Mucosa of descending colon (tissue), 3 donors: ENCODE data around the gene PLA2R1. TPM values are rescaled to one million over a fixed set of nuclear protein-coding genes. Genes with fewer than 3 reads are reported as not detected.

Source experiments
- ATAC-seq: fragments of 200-7000 bp; cut with Tn5 transposase; one replicate; pipeline ENCODE4 v1.9.1; 2020; ENCODE audit warnings: mild to moderate bottlenecking, moderate library complexity
- DNase-seq, 3 donors: peaks; one replicate each; pipeline ENCODE4 v3.0.0-alpha.2; 2020
- H3K36me3 ChIP-seq: fragments of 200-600 bp; one replicate; pipeline ENCODE4 v1.8.0; 2021; ENCODE audit warnings: low read depth, mild to moderate bottlenecking
- H3K4me1 ChIP-seq: fragments of 200-600 bp; one replicate; pipeline ENCODE4 v1.8.0; 2021; ENCODE audit warnings: low read depth, mild to moderate bottlenecking
- H3K4me3 ChIP-seq: fragments of 200-600 bp; one replicate; pipeline ENCODE4 v1.8.0; 2021; ENCODE audit warnings: mild to moderate bottlenecking
- H3K9me3 ChIP-seq: fragments of 200-600 bp; one replicate; pipeline ENCODE4 v1.8.0; 2021; ENCODE audit warnings: mild to moderate bottlenecking
- CTCF ChIP-seq: fragments of 200-600 bp; IDR thresholded peaks from one replicate; pipeline ENCODE4 v1.8.0; 2022; ENCODE audit warnings: antibody characterized with exemption, mild to moderate bottlenecking
- intact Hi-C, 2 donors: fragments of 100-400 bp; cut with DNase I in 1 of 2; cut with micrococcal nuclease in 1 of 2; formaldehyde crosslinking; loops; one replicate each; pipeline versions ENCODE4 v1.11.0 to v1.11.1; 2022; cut with DNase I, micrococcal nuclease
- total RNA-seq, 3 donors: library from RNA; stranded (reverse); fragmentation: NEBNext Ultra II Directional in 2 of 3; extraction: Animal tissue kit (Norgen Biotek cat#: 25700) in 2 of 3; gene quantifications; one replicate each; pipeline versions ENCODE4 v1.2.1 to v1.2.4, GENCODE V29; 2021 to 2023
- donor health status: DM: no; HTN: no; CAD: no; lungs with moderate emphysema.
- donor health status: DM: no; HTN: no; CAD: no.
- donor health status: DM: no; HTN: yes; CAD: no.

The PLA2R1 gene
- total RNA-seq, 3 donors from 2014 or later: 8.0 to 19.1 (median 11.1) TPM

DNA sequence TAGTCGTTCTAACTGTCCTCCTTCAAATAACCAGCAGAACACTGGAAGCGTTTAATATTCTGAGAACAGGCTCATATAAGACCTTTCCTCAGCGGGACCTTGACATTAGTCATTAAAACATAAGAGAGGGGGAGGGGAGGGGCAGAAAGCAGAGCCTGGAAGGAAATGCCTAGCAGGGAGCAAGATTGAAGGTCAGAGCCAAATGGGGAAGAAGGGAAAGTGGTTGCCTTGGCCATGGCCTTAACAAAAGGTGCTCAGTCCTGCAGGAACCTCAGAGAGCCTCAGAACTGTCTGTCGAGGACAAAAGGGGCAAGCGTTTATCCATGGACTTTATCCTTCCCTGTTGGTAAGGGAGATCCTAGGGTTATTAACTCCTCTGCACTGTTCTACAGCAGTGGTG is 856 bp upstream of the PLA2R1 start:
- peak; percentile 41 for ATAC-seq
- TF ChIP-seq CTCF: no peak
- Histone ChIP-seq H3K9me3 (no peaks in the 10 kb centered on the region), H3K4me3 (no peak overlapping the region), H3K4me1 (peaks cover 14% of the 10 kb centered on the region), H3K36me3 (no peaks in the 10 kb centered on the region)
- peak in 1 of 3 donors; percentile 19 for DNase-seq
- intact Hi-C loops: no loop called here

- no peak for TF ChIP-seq CTCF
- intact Hi-C loops: no loop called here
- peak overlapping the region; percentile 48 for H3K4me3 ChIP-seq
- H3K4me1 ChIP-seq: peaks cover 14% of the 10 kb centered on the region
- H3K36me3 ChIP-seq: no peaks in the 10 kb centered on the region
- no peaks in the 10 kb centered on the region for H3K9me3 ChIP-seq
- peak; percentile 20 for ATAC-seq
- peak; percentile 44 to 56 (median 54) for DNase-seq
Observed at GRCh38 chr2:160061944-160062291, 497 bp downstream of the PLA2R1 start.

- Histone ChIP-seq H3K36me3 (no peaks in the 10 kb centered on the region), H3K4me3 (no peak overlapping the region), H3K4me1 (peaks cover 14% of the 10 kb centered on the region), H3K9me3 (no peaks in the 10 kb centered on the region)
- DNase-seq (peak in 2 of 3 donors; percentile 20 to 49), ATAC-seq (no peak)
- no peak for TF ChIP-seq CTCF
- intact Hi-C loops: no loop called here
Observed at GRCh38 chr2:160061533-160061932, 882 bp downstream of the PLA2R1 start.

DNA sequence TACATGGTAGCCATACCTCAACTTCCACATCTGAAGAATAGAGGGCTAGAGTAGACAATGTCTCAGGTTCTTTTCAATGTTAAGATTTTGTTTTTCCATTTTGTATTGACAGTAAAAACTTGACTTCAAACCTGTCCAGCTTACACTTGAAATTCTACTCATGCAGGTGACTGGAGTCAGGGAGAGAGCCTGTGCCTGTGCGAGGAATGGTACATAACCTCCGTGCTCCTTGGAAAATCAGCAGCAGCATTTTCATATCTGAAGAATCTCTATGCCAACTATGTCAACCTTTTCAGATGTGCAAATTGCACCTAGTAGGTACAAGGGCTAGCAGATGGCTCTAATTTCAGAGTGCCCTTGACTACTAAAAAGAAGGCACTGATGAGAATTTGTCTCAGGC is 2.1 kb downstream of the PLA2R1 start:
- H3K4me3 ChIP-seq: no peak overlapping the region
- ATAC-seq (no peak), DNase-seq (no peak)
- no peaks in the 10 kb centered on the region for H3K36me3 ChIP-seq
- peaks cover 14% of the 10 kb centered on the region for H3K4me1 ChIP-seq
- H3K9me3 ChIP-seq: no peaks in the 10 kb centered on the region
- TF ChIP-seq CTCF: no peak
- intact Hi-C loops: no loop called here

DNA sequence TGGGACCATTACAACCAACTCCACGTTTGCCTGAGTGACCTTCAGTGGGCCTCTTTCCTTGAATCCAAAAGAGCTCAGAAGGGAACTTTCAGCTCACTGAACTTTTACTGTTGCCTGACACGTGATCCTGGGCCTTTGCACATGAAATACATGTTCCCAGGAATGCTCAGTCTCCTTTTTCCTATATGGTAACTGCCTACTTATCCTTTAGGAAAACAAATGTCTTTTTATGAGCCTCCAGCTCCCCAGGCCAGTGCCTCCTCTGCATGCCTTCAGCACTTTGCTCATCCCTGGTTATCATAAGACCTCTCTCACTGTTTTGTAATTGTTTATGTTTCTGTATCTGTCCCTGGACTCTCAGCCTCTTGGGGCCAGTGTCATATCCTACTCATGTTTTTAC is 5.1 kb downstream of the PLA2R1 start:
- TF ChIP-seq CTCF: no peak
- intact Hi-C loops: no loop called here
- no peak for ATAC-seq
- no peaks in the 10 kb centered on the region for H3K36me3 ChIP-seq
- peaks cover 6% of the 10 kb centered on the region for H3K4me1 ChIP-seq
- DNase-seq: no peak
- H3K4me3 ChIP-seq: no peak overlapping the region
- H3K9me3 ChIP-seq: no peaks in the 10 kb centered on the region

- H3K4me1 ChIP-seq: no peaks in the 10 kb centered on the region
- no peaks in the 10 kb centered on the region for H3K36me3 ChIP-seq
- no peak for TF ChIP-seq CTCF
- no peak for ATAC-seq
- no peaks in the 10 kb centered on the region for H3K9me3 ChIP-seq
- H3K4me3 ChIP-seq: no peak overlapping the region
- intact Hi-C loops: no loop called here
- DNase-seq: no peak
Observed at GRCh38 chr2:160055726-160056108, 6.7 kb downstream of the PLA2R1 start.
